ENCODE data around the gene RPN1.
"Not testable (repeated sequence)": the region's sequence is repeated elsewhere in the genome, so short reads cannot be mapped to it uniquely, and the experiment has no call there.

- TF ChIP-seq, protein P1, sequence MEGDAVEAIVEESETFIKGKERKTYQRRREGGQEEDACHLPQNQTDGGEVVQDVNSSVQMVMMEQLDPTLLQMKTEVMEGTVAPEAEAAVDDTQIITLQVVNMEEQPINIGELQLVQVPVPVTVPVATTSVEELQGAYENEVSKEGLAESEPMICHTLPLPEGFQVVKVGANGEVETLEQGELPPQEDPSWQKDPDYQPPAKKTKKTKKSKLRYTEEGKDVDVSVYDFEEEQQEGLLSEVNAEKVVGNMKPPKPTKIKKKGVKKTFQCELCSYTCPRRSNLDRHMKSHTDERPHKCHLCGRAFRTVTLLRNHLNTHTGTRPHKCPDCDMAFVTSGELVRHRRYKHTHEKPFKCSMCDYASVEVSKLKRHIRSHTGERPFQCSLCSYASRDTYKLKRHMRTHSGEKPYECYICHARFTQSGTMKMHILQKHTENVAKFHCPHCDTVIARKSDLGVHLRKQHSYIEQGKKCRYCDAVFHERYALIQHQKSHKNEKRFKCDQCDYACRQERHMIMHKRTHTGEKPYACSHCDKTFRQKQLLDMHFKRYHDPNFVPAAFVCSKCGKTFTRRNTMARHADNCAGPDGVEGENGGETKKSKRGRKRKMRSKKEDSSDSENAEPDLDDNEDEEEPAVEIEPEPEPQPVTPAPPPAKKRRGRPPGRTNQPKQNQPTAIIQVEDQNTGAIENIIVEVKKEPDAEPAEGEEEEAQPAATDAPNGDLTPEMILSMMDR (IDR thresholded peaks at IDR 0.05) = not testable (repeated sequence)
- TF ChIP-seq POLR2AphosphoS5 (IDR thresholded peaks at IDR 0.05; ENCODE audit: insufficient read depth in 1 of 2, low read depth in 1 of 2) = not testable (repeated sequence)
These were observed 63.7 kb downstream of the RPN1 start for GRCh38 chr3:128586932-128587331.

All from vagina (tissue), 2 donors.